K562 (cell line): ENCODE measurements around the gene TMEM205. TPM values are rescaled to one million over a fixed set of nuclear protein-coding genes. Genes with fewer than 3 reads are reported as not detected.
A peak's percentile ranks its signal among the peaks of the same experiment; 100 is the strongest.

ENCODE experiments used
- ATAC-seq: fragments of 200-7000 bp; cut with Tn5 transposase; 3 replicates; pipeline ENCODE4 v1.9.1; 2020; ENCODE audit warnings: moderate library complexity
- BruUV-seq: library from RNA; stranded (reverse); fragments of 400-500 nt; replicated peaks from 2 replicates; lab custom pipeline; 2021; lab: Mats Ljungman, UMichigan
- CTCF ChIA-PET: fragments of 300-600 bp; formaldehyde crosslinking; extraction: SDS; loops from one replicate; lab custom pipeline; 2021; ENCODE audit warnings: low intra/inter-chr PET ratio; lab: Yijun Ruan, JAX
- POLR2A ChIA-PET: fragments of 300-600, 350-650 bp; sonication (Branson Sonifier 250); formaldehyde crosslinking; extraction: SDS; loops from one replicate; lab custom pipeline; 2021; ENCODE audit warnings: antibody characterized with exemption, inconsistent platforms; lab: Yijun Ruan, JAX
- DNase-seq, 4 experiments: peaks; one replicate each; pipeline versions ENCODE4 v3.0.0 to v3.0.0-alpha.2; 2011 to 2018; ENCODE audit warnings: low spot score in 3 of 4, mixed read lengths in 3 of 4; ENCODE audit errors: extremely low read depth in 1 of 4
- FAIRE-seq: peaks from 2 replicates; lab custom pipeline; 2011; peaks lifted over from hg19 to GRCh38; lab: Jason Lieb, UNC
- H2AFZ ChIP-seq: 2 replicates; pipeline ENCODE4 v1.6.0; 2011; ENCODE audit warnings: low read depth, low read length, control low read depth, inconsistent platforms
- H3K27ac ChIP-seq: fragments of 200-600 bp; 3 replicates; pipeline ENCODE4 v1.8.0; 2011; ENCODE audit warnings: low read depth, mild to moderate bottlenecking, control low read depth, inconsistent platforms, low read length, moderate library complexity, mixed read lengths; ENCODE audit errors: extremely low read depth
- H3K27me3 ChIP-seq, 2 experiments: fragments of 300-600 bp in 1 of 2; 2 replicates in 1 of 2; 3 replicates in 1 of 2; pipeline versions ENCODE4 v1.6.0 to v1.8.0; 2011; ENCODE audit warnings: inconsistent platforms in 2 of 2, low read length in 2 of 2, mild to moderate bottlenecking in 1 of 2, mixed read lengths in 1 of 2, moderate library complexity in 1 of 2; ENCODE audit not compliant: control insufficient read depth in 2 of 2, insufficient read depth in 2 of 2
- H3K36me3 ChIP-seq: fragments of 300-600 bp; 3 replicates; pipeline ENCODE4 v1.8.0; 2011; ENCODE audit warnings: mild to moderate bottlenecking, low read length, inconsistent platforms; ENCODE audit not compliant: control insufficient read depth, insufficient read depth
- H3K4me1 ChIP-seq, 2 experiments: fragments of 200-600 bp in 1 of 2; replicated peaks in 1 of 2; 2 replicates in 1 of 2; 3 replicates in 1 of 2; pipeline versions ENCODE4 v1.5.1 to v1.8.0; 2011; ENCODE audit warnings: inconsistent platforms in 2 of 2, low read length in 2 of 2, mild to moderate bottlenecking in 1 of 2, mixed read lengths in 1 of 2, moderate library complexity in 1 of 2; ENCODE audit not compliant: control insufficient read depth in 2 of 2, insufficient read depth in 2 of 2
- H3K4me2 ChIP-seq: 2 replicates; pipeline ENCODE4 v1.6.1; 2011; ENCODE audit warnings: low read length, control low read depth, inconsistent platforms, mixed read lengths; ENCODE audit not compliant: insufficient read depth
- H3K4me3 ChIP-seq: fragments of 200-600 bp; sonication (generic), shearing (Covaris generic); 2 replicates; pipeline ENCODE4 v1.5.1; 2016; ENCODE audit warnings: control low read depth, inconsistent platforms
- H3K79me2 ChIP-seq: fragments of 200-600 bp; 3 replicates; pipeline ENCODE4 v1.8.0; 2011; ENCODE audit warnings: low read length, inconsistent platforms; ENCODE audit not compliant: control insufficient read depth, insufficient read depth
- H3K9ac ChIP-seq, 2 experiments: 2 replicates each; pipeline versions ENCODE4 v1.6.0 to v1.6.1; 2011; ENCODE audit warnings: low read depth in 2 of 2, low read length in 2 of 2, control low read depth in 1 of 2, inconsistent platforms in 1 of 2, mild to moderate bottlenecking in 1 of 2, mixed read lengths in 1 of 2; ENCODE audit not compliant: insufficient read depth in 1 of 2
- H3K9me1 ChIP-seq: one replicate; pipeline ENCODE4 v1.6.0; 2011; ENCODE audit warnings: inconsistent platforms, mild to moderate bottlenecking, low read length, moderate library complexity; ENCODE audit not compliant: control insufficient read depth, insufficient read depth
- H3K9me3 ChIP-seq: replicated peaks from 2 replicates; pipeline ENCODE4 v1.5.1; 2011; ENCODE audit warnings: low read depth, low read length, inconsistent platforms; ENCODE audit not compliant: control insufficient read depth, insufficient read depth
- H4K20me1 ChIP-seq: replicated peaks from 2 replicates; pipeline ENCODE4 v1.6.1; 2011; ENCODE audit warnings: low read length, inconsistent platforms, mixed read lengths; ENCODE audit not compliant: control insufficient read depth, insufficient read depth
- BCOR ChIP-seq: fragments of 450-650 bp; IDR thresholded peaks from 2 replicates; pipeline ENCODE4 v1.6.1; 2016
- CBX2 ChIP-seq: fragments of 200-600 bp; sonication (generic); IDR thresholded peaks from one replicate; pipeline ENCODE4 v1.6.1; 2012; ENCODE audit warnings: mild to moderate bottlenecking, low read length, inconsistent platforms; ENCODE audit not compliant: insufficient read depth, poor library complexity, severe bottlenecking
- CHD1 ChIP-seq: fragments of 200-600 bp; sonication (generic); IDR thresholded peaks from one replicate; pipeline ENCODE4 v1.6.1; 2012; ENCODE audit warnings: mild to moderate bottlenecking, moderate library complexity, low read length, inconsistent platforms
- CHD2 ChIP-seq: IDR thresholded peaks from 2 replicates; pipeline ENCODE4 v1.6.1; 2011; ENCODE audit warnings: low read depth, low read length
- FUS ChIP-seq: fragments of 200-400 bp; formaldehyde crosslinking; optimal IDR thresholded peaks from 2 replicates; pipeline ENCODE3; 2017; ENCODE audit warnings: low read depth, low read length
- GMEB1 ChIP-seq: fragments of 250-450 bp; sonication (Bioruptor Pico); IDR thresholded peaks from 2 replicates; pipeline ENCODE4 v1.4.0; 2020; ENCODE audit warnings: mild to moderate bottlenecking
- GTF2F1 ChIP-seq: IDR thresholded peaks from 2 replicates; pipeline ENCODE4 v1.6.1; 2011; ENCODE audit warnings: low read depth, low read length, improper control_type of control experiment
- HES1 ChIP-seq: fragments of 450-650 bp; IDR thresholded peaks from 2 replicates; pipeline ENCODE4 v1.6.1; 2016; ENCODE audit warnings: low read depth, mild to moderate bottlenecking, moderate library complexity
- MEF2A ChIP-seq: IDR thresholded peaks from 2 replicates; pipeline ENCODE4 v1.6.1; 2011; ENCODE audit warnings: low read depth, mild to moderate bottlenecking, low read length, moderate library complexity; ENCODE audit not compliant: control insufficient read depth
- PHF20 ChIP-seq: fragments of 450-650 bp; IDR thresholded peaks from 2 replicates; pipeline ENCODE4 v1.6.1; 2018; ENCODE audit not compliant: partially characterized antibody
- RCOR1 ChIP-seq, 2 experiments: IDR thresholded peaks; 2 replicates each; pipeline ENCODE4 v1.6.1; 2012; ENCODE audit warnings: low read depth in 2 of 2, low read length in 2 of 2, borderline replicate concordance in 1 of 2, improper control_type of control experiment in 1 of 2
- RNF219 ChIP-seq: fragments of 250-450 bp; sonication (Bioruptor Pico); IDR thresholded peaks from 2 replicates; pipeline ENCODE4 v1.5.0; 2022; ENCODE audit warnings: mild to moderate bottlenecking
- SMAD4 ChIP-seq: fragments of 250-450 bp; sonication (Bioruptor Pico); conservative IDR thresholded peaks from 2 replicates; pipeline ENCODE4 v1.8.0; 2021; ENCODE audit warnings: inconsistent platforms, mild to moderate bottlenecking, moderate library complexity
- TEAD4 ChIP-seq, 2 experiments: sonication (generic) in 1 of 2; formaldehyde crosslinking in 1 of 2; IDR thresholded peaks; 2 replicates each; pipeline versions ENCODE4 v1.6.1 to v1.8.0; 2012 to 2022; ENCODE audit warnings: borderline replicate concordance in 1 of 2, inconsistent platforms in 1 of 2, low read length in 1 of 2, mild to moderate bottlenecking in 1 of 2, missing genetic modification reagents in 1 of 2
- ZNF561 ChIP-seq: fragments of 450-650 bp; formaldehyde crosslinking; conservative IDR thresholded peaks from 2 replicates; pipeline ENCODE4 v1.4.0; 2020; ENCODE audit warnings: mild to moderate bottlenecking, moderate library complexity
- ZNF583 ChIP-seq: fragments of 250-450 bp; sonication (Bioruptor Pico); IDR thresholded peaks from 2 replicates; pipeline ENCODE4 v1.4.0; 2020
- WGBS: fragments of 100-300 bp; shearing (Covaris generic); methylation state at CpG from one replicate; pipeline ENCODE4 v1.1.6; 2016; ENCODE audit warnings: low coverage, mixed read lengths; ENCODE audit not compliant: insufficient coverage; ENCODE audit errors: missing lambda C conversion rate; 5-methylcytosine and 5-hydroxymethylcytosine counted together
- in situ Hi-C: fragments of 300-500 bp; cut with MboI; formaldehyde crosslinking; loops from 4 replicates; pipeline ENCODE4 v1.15.0; 2018; ENCODE audit warnings: inconsistent platforms, mixed read lengths
- intact Hi-C: fragments of 100-400 bp; cut with micrococcal nuclease; formaldehyde crosslinking; loops from 2 replicates; pipeline ENCODE4 v1.14.2; 2022
- polyA plus RNA-seq, 8 experiments: library from polyadenylated mRNA; depleted of rRNA in 4 of 8; stranded (reverse) in 5 of 8; unstranded in 3 of 8; fragments of >200 nt; fragmentation: Nextera tagmentation in 2 of 8; fragmentation: Illumina TruSeq in 1 of 8; extraction: Ambion mirVana in 2 of 8; extraction: Trizol in 1 of 8; gene quantifications; 2 replicates each; pipeline versions ENCODE4 v1.2.1 to v1.2.3, GENCODE V29; 2011 to 2014; ENCODE audit warnings: inconsistent platforms in 1 of 8, missing spikeins in 1 of 8
- total RNA-seq, 7 experiments: library from RNA; depleted of rRNA in 6 of 7; stranded (reverse); fragments of >200 nt in 6 of 7; fragmentation: Illumina TruSeq in 2 of 7; extraction: Trizol in 2 of 7; gene quantifications; 2 replicates each; pipeline versions ENCODE4 v1.2.1 to v1.2.3, GENCODE V29; 2011 to 2021; ENCODE audit warnings: low replicate concordance in 1 of 7

TMEM205 gene
- total and polyA plus RNA-seq, 9 of the 15 experiments (the other 6 are each of a cell fraction or from before 2014, with no cell fraction given): 21.3 to 81.5 (median 44.1) TPM

GRCh38 chr19:11321191-11322126 is 24.6 kb downstream of the TMEM205 start:
- Histone ChIP-seq H3K4me3 (no peak overlapping the region), H3K4me1 (peaks cover 17 to 27% of the 10 kb centered on the region in 2 experiments; a peak in 4 of 5 replicates), H3K27me3 (no peaks in the 10 kb centered on the region), H4K20me1 (no peaks in the 10 kb centered on the region), H2AFZ (no peak overlapping the region), H3K9ac (no peak overlapping the region; a peak in 1 of 4 replicates), H3K36me3 (no peaks in the 10 kb centered on the region), H3K9me3 (no peaks in the 10 kb centered on the region), H3K4me2 (no peak overlapping the region), H3K27ac (no peak overlapping the region), H3K9me1 (no peaks in the 10 kb centered on the region), H3K79me2 (no peaks in the 10 kb centered on the region)
- no peak for FAIRE-seq
- ChIA-PET CTCF (no interaction called here), POLR2A (interaction anchor here (0.6 to 1.5 kb wide), 5 partner anchors 10 to 483 kb away, joined by 3 to 4 read pairs (median 3); partner anchors contain the start of gene RAB3D)
- no peak for ATAC-seq
- BruUV-seq: no TSS peak
- WGBS: 57% methylated on average over 12 of the region's 14 CpGs
- intact Hi-C loops (no loop called here), in situ Hi-C loops (no loop called here)
- peak in 2 of 4 experiments; percentile 13 to 16 for DNase-seq
- no peak for TF ChIP-seq GMEB1
- no peak for TF ChIP-seq GTF2F1
- no peak for TF ChIP-seq MEF2A
- no peak for TF ChIP-seq CBX2
- TF ChIP-seq TEAD4 (IDR thresholded peaks at IDR 0.05; ENCODE audit: low read length): no peak
- TF ChIP-seq TEAD4 (CRISPR knock-in tag; IDR thresholded peaks at IDR 0.05; ENCODE audit: borderline replicate concordance): no peak
- no peak for TF ChIP-seq CHD1
- TF ChIP-seq FUS: no peak
- TF ChIP-seq ZNF583 (CRISPR knock-in tag): no peak
- no peak for TF ChIP-seq PHF20
- no peak for TF ChIP-seq HES1
- peak; percentile 74 for TF ChIP-seq BCOR
- no peak for TF ChIP-seq ZNF561
- peak in 1 of 2 experiments; percentile 36; a peak in 1 of 4 replicates for TF ChIP-seq RCOR1 (IDR thresholded peaks at IDR 0.05; ENCODE audit: borderline replicate concordance in 1 of 2, low read depth in 2 of 2, low read length in 2 of 2)
- TF ChIP-seq SMAD4 (CRISPR knock-in tag): no peak
- peak; percentile 73; the same call in 1 of the 2 replicates for TF ChIP-seq CHD2
- TF ChIP-seq RNF219 (CRISPR knock-in tag): no peak
